IMR-90 (cell line): Measurements from ENCODE around the gene ZAR1. TPM values are rescaled to one million over a fixed set of nuclear protein-coding genes. Genes with fewer than 3 reads are reported as not detected.
A peak's percentile ranks its signal among the peaks of the same experiment; 100 is the strongest.

Source experiments
- ATAC-seq: fragments of 200-7000 bp; cut with Tn5 transposase; 2 replicates; pipeline ENCODE4 v1.9.1; 2020; ENCODE audit warnings: low read depth, mild to moderate bottlenecking, moderate library complexity
- BruUV-seq: library from RNA; stranded (reverse); fragments of 400-500 nt; replicated peaks from 2 replicates; lab custom pipeline; 2021; lab: Mats Ljungman, UMichigan
- CTCF ChIA-PET: fragments of 300-600 bp; formaldehyde crosslinking; extraction: SDS; loops from one replicate; lab custom pipeline; 2021; ENCODE audit warnings: antibody characterized with exemption; lab: Yijun Ruan, JAX
- POLR2A ChIA-PET: fragments of 300-600 bp; sonication (Branson Sonifier 250); formaldehyde crosslinking; loops from one replicate; lab custom pipeline; 2022; ENCODE audit warnings: antibody characterized with exemption; ENCODE audit not compliant: unreplicated experiment; lab: Charles Lee
- DNase-seq: peaks from one replicate; pipeline ENCODE4 v3.0.0; 2013
- H2AFZ ChIP-seq: replicated peaks from 2 replicates; pipeline ENCODE3; 2013; ENCODE audit warnings: low read length, mild to moderate bottlenecking; ENCODE audit not compliant: poor library complexity
- H2AK5ac ChIP-seq: 2 replicates; pipeline ENCODE4 v1.6.1; 2013; ENCODE audit warnings: low read depth, low read length, inconsistent platforms
- H2AK9ac ChIP-seq: replicated peaks from 2 replicates; pipeline ENCODE3; 2013; ENCODE audit warnings: mild to moderate bottlenecking, low read depth, low read length, moderate library complexity; ENCODE audit not compliant: poor library complexity
- H2BK120ac ChIP-seq: 2 replicates; pipeline ENCODE4 v1.6.1; 2013; ENCODE audit warnings: low read depth, low read length, inconsistent platforms
- H2BK15ac ChIP-seq: 3 replicates; pipeline ENCODE4 v1.6.1; 2013; ENCODE audit warnings: low read depth, low read length, inconsistent platforms
- H2BK20ac ChIP-seq: 2 replicates; pipeline ENCODE4 v1.6.1; 2013; ENCODE audit warnings: low read depth, mild to moderate bottlenecking, inconsistent platforms, low read length, moderate library complexity
- H2BK5ac ChIP-seq: 2 replicates; pipeline ENCODE4 v1.6.1; 2013; ENCODE audit warnings: mild to moderate bottlenecking, low read depth, low read length, inconsistent platforms; ENCODE audit not compliant: poor library complexity, severe bottlenecking
- H3K14ac ChIP-seq: replicated peaks from 2 replicates; pipeline ENCODE4 v1.6.1; 2013; ENCODE audit warnings: low read depth, low read length, inconsistent platforms
- H3K18ac ChIP-seq: 2 replicates; pipeline ENCODE4 v1.6.1; 2013; ENCODE audit warnings: low read depth, low read length, control low read depth
- H3K23ac ChIP-seq: 2 replicates; pipeline ENCODE4 v1.6.1; 2013; ENCODE audit warnings: low read depth, low read length, inconsistent platforms
- H3K27ac ChIP-seq: 2 replicates; pipeline ENCODE4 v1.5.1; 2013; ENCODE audit warnings: mild to moderate bottlenecking, control low read depth, low read length; ENCODE audit not compliant: insufficient read depth
- H3K27me3 ChIP-seq: 2 replicates; pipeline ENCODE4 v1.6.1; 2013; ENCODE audit warnings: low read length; ENCODE audit not compliant: control insufficient read depth, insufficient read depth
- H3K36me3 ChIP-seq: 2 replicates; pipeline ENCODE4 v1.6.1; 2013; ENCODE audit warnings: low read length, mixed read lengths; ENCODE audit not compliant: control insufficient read depth, insufficient read depth
- H3K4ac ChIP-seq: 2 replicates; pipeline ENCODE4 v1.6.1; 2013; ENCODE audit warnings: low read depth, low read length, inconsistent platforms
- H3K4me1 ChIP-seq: 2 replicates; pipeline ENCODE4 v1.6.1; 2013; ENCODE audit warnings: low read length, mixed read lengths; ENCODE audit not compliant: control insufficient read depth, insufficient read depth
- H3K4me2 ChIP-seq: 2 replicates; pipeline ENCODE4 v1.6.1; 2013; ENCODE audit warnings: low read depth, mild to moderate bottlenecking, control low read depth, low read length, moderate library complexity
- H3K4me3 ChIP-seq: 2 replicates; pipeline ENCODE4 v1.5.1; 2013; ENCODE audit warnings: low read depth, mild to moderate bottlenecking, control low read depth, low read length, moderate library complexity; ENCODE audit not compliant: insufficient read depth
- H3K56ac ChIP-seq: 2 replicates; pipeline ENCODE4 v1.6.1; 2013; ENCODE audit warnings: low read length, inconsistent platforms; ENCODE audit not compliant: insufficient read depth; ENCODE audit errors: extremely low read depth
- H3K79me1 ChIP-seq, 2 experiments: 2 replicates each; pipeline ENCODE4 v1.6.1; 2013; ENCODE audit warnings: low read length in 2 of 2, inconsistent platforms in 1 of 2, low read depth in 1 of 2
- H3K9ac ChIP-seq: 2 replicates; pipeline ENCODE4 v1.6.1; 2013; ENCODE audit warnings: low read depth, low read length, control low read depth
- H3K9me1 ChIP-seq: 2 replicates; pipeline ENCODE4 v1.6.1; 2013; ENCODE audit warnings: low read length, inconsistent platforms; ENCODE audit not compliant: insufficient read depth
- H3K9me3 ChIP-seq: 2 replicates; pipeline ENCODE4 v1.6.1; 2013; ENCODE audit warnings: low read length; ENCODE audit not compliant: control insufficient read depth, insufficient read depth
- H4K20me1 ChIP-seq: 2 replicates; pipeline ENCODE4 v1.6.1; 2013; ENCODE audit warnings: low read length, inconsistent platforms; ENCODE audit not compliant: insufficient read depth
- H4K5ac ChIP-seq: 2 replicates; pipeline ENCODE4 v1.6.1; 2013; ENCODE audit warnings: mild to moderate bottlenecking, low read depth, low read length, control low read depth
- H4K8ac ChIP-seq, 2 experiments: 2 replicates each; pipeline ENCODE4 v1.6.1; 2013; ENCODE audit warnings: low read depth in 2 of 2, low read length in 2 of 2, control low read depth in 1 of 2, inconsistent platforms in 1 of 2
- H4K91ac ChIP-seq: 2 replicates; pipeline ENCODE4 v1.6.1; 2013; ENCODE audit warnings: low read depth, low read length, inconsistent platforms; ENCODE audit not compliant: insufficient read depth
- BHLHE40 ChIP-seq: fragments of 150-350 bp; IDR thresholded peaks from 2 replicates; pipeline ENCODE4 v1.6.1; 2016; ENCODE audit warnings: mild to moderate bottlenecking, low read depth, low read length
- CEBPB ChIP-seq: IDR thresholded peaks from 2 replicates; pipeline ENCODE4 v1.6.1; 2012; ENCODE audit warnings: low read depth, low read length, improper control_type of control experiment
- CHD1 ChIP-seq: IDR thresholded peaks from 2 replicates; pipeline ENCODE4 v1.6.1; 2012; ENCODE audit warnings: low read depth, low read length, improper control_type of control experiment
- CTCF ChIP-seq: conservative IDR thresholded peaks from 2 replicates; pipeline ENCODE4 v1.5.1; 2012; ENCODE audit warnings: mild to moderate bottlenecking, low read depth, low read length, improper control_type of control experiment
- MAFK ChIP-seq: IDR thresholded peaks from 2 replicates; pipeline ENCODE4 v1.6.1; 2012; ENCODE audit warnings: low read depth, low read length, improper control_type of control experiment
- POLR2A ChIP-seq: IDR thresholded peaks from 2 replicates; pipeline ENCODE4 v1.6.1; 2012; ENCODE audit warnings: mild to moderate bottlenecking, low read depth, low read length
- RAD21 ChIP-seq: IDR thresholded peaks from 2 replicates; pipeline ENCODE4 v1.6.1; 2012; ENCODE audit warnings: low read length, improper control_type of control experiment
- RCOR1 ChIP-seq: IDR thresholded peaks from 2 replicates; pipeline ENCODE4 v1.6.1; 2012; ENCODE audit warnings: mild to moderate bottlenecking, low read length, improper control_type of control experiment; ENCODE audit not compliant: insufficient replicate concordance
- RFX5 ChIP-seq: IDR thresholded peaks from 2 replicates; pipeline ENCODE4 v1.8.0; 2012; ENCODE audit warnings: low read depth, mild to moderate bottlenecking, low read length, moderate library complexity
- SMC3 ChIP-seq: fragments of 150-350 bp; IDR thresholded peaks from 2 replicates; pipeline ENCODE4 v1.6.1; 2016; ENCODE audit warnings: low read depth, mild to moderate bottlenecking, antibody characterized with exemption, low read length, moderate library complexity
- WGBS, 2 experiments: methylation state at CpG; one replicate each; pipeline versions ENCODE4 v1.1.5 to v1.1.7; 2013; ENCODE audit warnings: missing lambda C conversion rate in 2 of 2; ENCODE audit not compliant: insufficient read length in 1 of 2; ENCODE audit errors: extremely low coverage in 2 of 2; 5-methylcytosine and 5-hydroxymethylcytosine counted together
- dilution Hi-C: fragments of 300-500 bp; cut with HindIII; formaldehyde crosslinking; loops from one replicate; pipeline ENCODE4 v1.14.3; 2018; ENCODE audit warnings: low sequenced_read_pairs; ENCODE audit not compliant: unreplicated experiment
- in situ Hi-C: fragments of 300-500 bp; cut with MboI; formaldehyde crosslinking; loops from 3 replicates; pipeline ENCODE4 v1.14.3; 2019; ENCODE audit warnings: low sequenced_read_pairs, inconsistent platforms, mixed read lengths
- intact Hi-C: fragments of 100-400 bp; cut with micrococcal nuclease; formaldehyde crosslinking; loops from 2 replicates; pipeline ENCODE4 v1.10.0; 2022
- polyA plus RNA-seq, 3 experiments: library from polyadenylated mRNA; depleted of rRNA; stranded (reverse); fragments of >200 nt; gene quantifications; 2 replicates each; pipeline ENCODE4 v1.2.3, GENCODE V29; 2012; ENCODE audit warnings: low replicate concordance in 1 of 3
- total RNA-seq: library from RNA; depleted of rRNA; stranded (reverse); fragments of >200 nt; gene quantifications from 2 replicates; pipeline ENCODE4 v1.2.3, GENCODE V29; 2012
- TF ChIP-seq, protein P1 (sequence below): fragments of 150-350 bp; IDR thresholded peaks from 2 replicates; pipeline ENCODE4 v1.6.1; 2016; ENCODE audit warnings: low read depth, mild to moderate bottlenecking, low read length, moderate library complexity, borderline replicate concordance

ZAR1 gene
- total and polyA plus RNA-seq, 2 of the 4 experiments (the other 2 are of a cell fraction) = not detected

DNA sequence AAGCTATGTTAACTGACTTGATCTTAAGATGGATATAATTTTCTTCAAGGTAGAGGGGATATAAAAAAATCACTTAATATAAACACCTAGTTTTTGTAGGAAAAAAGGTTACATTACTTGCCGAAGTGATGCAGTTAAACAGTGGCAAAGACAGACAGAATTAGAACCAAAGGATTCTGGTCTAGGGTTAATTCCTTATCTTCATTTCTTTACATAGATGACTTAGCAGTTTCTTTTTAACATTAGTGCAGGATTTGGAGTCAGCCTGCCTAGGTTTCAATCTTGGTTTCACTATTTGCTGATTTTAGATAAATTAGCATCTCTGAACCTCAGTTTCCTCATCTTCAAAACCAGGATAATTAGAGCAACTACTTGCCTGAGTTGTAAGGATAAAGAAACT lies 14.3 kb downstream of the ZAR1 start:
- Histone ChIP-seq H3K4me2 (no peak overlapping the region), H3K9me1 (no peaks in the 10 kb centered on the region), H3K9ac (no peak overlapping the region), H2AK5ac (no peak overlapping the region), H3K27ac (no peak overlapping the region), H4K8ac (no peak overlapping the region), H2BK5ac (no peak overlapping the region), H2AFZ (no peak overlapping the region), H2BK20ac (no peak overlapping the region), H4K5ac (no peak overlapping the region), H3K14ac (no peak overlapping the region), H3K4me3 (no peak overlapping the region), H3K36me3 (peaks cover 15% of the 10 kb centered on the region), H3K9me3 (no peaks in the 10 kb centered on the region), H3K56ac (no peak overlapping the region), H3K4ac (no peak overlapping the region), H3K4me1 (no peaks in the 10 kb centered on the region), H2BK120ac (no peak overlapping the region), H3K79me1 (no peaks in the 10 kb centered on the region; a peak in 1 of 4 replicates), H4K91ac (no peak overlapping the region), H2BK15ac (no peak overlapping the region), H3K27me3 (no peaks in the 10 kb centered on the region), H2AK9ac (no peak overlapping the region), H3K18ac (no peak overlapping the region), H3K23ac (no peak overlapping the region), H4K20me1 (no peaks in the 10 kb centered on the region)
- no CpG with 5 or more reads among the region's 1 CpG for WGBS, 2 experiments
- no peak for TF ChIP-seq BHLHE40
- TF ChIP-seq CHD1 = no peak
- TF ChIP-seq RCOR1 = no peak
- no peak for TF ChIP-seq CEBPB
- TF ChIP-seq, protein P1, sequence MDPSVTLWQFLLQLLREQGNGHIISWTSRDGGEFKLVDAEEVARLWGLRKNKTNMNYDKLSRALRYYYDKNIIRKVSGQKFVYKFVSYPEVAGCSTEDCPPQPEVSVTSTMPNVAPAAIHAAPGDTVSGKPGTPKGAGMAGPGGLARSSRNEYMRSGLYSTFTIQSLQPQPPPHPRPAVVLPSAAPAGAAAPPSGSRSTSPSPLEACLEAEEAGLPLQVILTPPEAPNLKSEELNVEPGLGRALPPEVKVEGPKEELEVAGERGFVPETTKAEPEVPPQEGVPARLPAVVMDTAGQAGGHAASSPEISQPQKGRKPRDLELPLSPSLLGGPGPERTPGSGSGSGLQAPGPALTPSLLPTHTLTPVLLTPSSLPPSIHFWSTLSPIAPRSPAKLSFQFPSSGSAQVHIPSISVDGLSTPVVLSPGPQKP = no peak
- no peak for TF ChIP-seq MAFK
- TF ChIP-seq RFX5 = no peak
- TF ChIP-seq SMC3 = no peak
- TF ChIP-seq RAD21 = no peak
- no peak for TF ChIP-seq CTCF
- TF ChIP-seq POLR2A = no peak
- intact Hi-C loops = loop anchor here (10.0 kb wide), 1 partner anchor 50 kb away; no protein-coding TSS in a partner anchor
- DNase-seq (no peak), ATAC-seq (peak; percentile 46; the same call in 1 of the 2 replicates)
- BruUV-seq = no TSS peak
- in situ Hi-C loops = no loop called here
- CTCF ChIA-PET = no interaction called here
- POLR2A ChIA-PET = no interaction called here
- dilution Hi-C loops = no loop called here
